Muscle of leg (tissue), 11 donors: Measurements from ENCODE around the gene CEND1. TPM values are rescaled to one million over a fixed set of nuclear protein-coding genes. Genes with fewer than 3 reads are reported as not detected.

Experiments
- DNase-seq: peaks from one replicate; pipeline ENCODE4 v3.0.0; 2013
- H3K27ac ChIP-seq: one replicate; pipeline ENCODE4 v1.5.1; 2013; ENCODE audit warnings: mild to moderate bottlenecking, low read length, control low read depth
- H3K27me3 ChIP-seq: one replicate; pipeline ENCODE4 v1.6.1; 2013; ENCODE audit warnings: low read length; ENCODE audit not compliant: control insufficient read depth, insufficient read depth
- H3K36me3 ChIP-seq: one replicate; pipeline ENCODE4 v1.6.1; 2013; ENCODE audit warnings: low read length; ENCODE audit not compliant: control insufficient read depth, insufficient read depth
- H3K4me1 ChIP-seq: one replicate; pipeline ENCODE4 v1.6.1; 2013; ENCODE audit warnings: low read length; ENCODE audit not compliant: control insufficient read depth, insufficient read depth
- H3K4me3 ChIP-seq: one replicate; pipeline ENCODE4 v1.5.1; 2013; ENCODE audit warnings: low read length, control low read depth
- H3K9me3 ChIP-seq: replicated peaks from 2 replicates; pipeline ENCODE4 v1.6.1; 2013; ENCODE audit warnings: low read depth, low read length; ENCODE audit not compliant: control insufficient read depth
- WGBS: methylation state at CpG from one replicate; pipeline ENCODE4 v1.1.5; 2013; ENCODE audit warnings: missing lambda C conversion rate; ENCODE audit not compliant: insufficient coverage; 5-methylcytosine and 5-hydroxymethylcytosine counted together
- polyA plus RNA-seq, 8 donors: library from polyadenylated mRNA; unstranded; fragments of 120-200 nt; gene quantifications; one replicate each; pipeline versions ENCODE4 v1.2.1 to v1.2.3, GENCODE V29; 2013; ENCODE audit warnings: inconsistent platforms in 1 of 8, low replicate concordance in 1 of 8; ENCODE audit not compliant: insufficient read length in 8 of 8, insufficient read depth in 1 of 8
- total RNA-seq: library from RNA; stranded (reverse); fragments of 120-200 nt; gene quantifications from one replicate; pipeline ENCODE4 v1.2.4, GENCODE V29; 2013

The CEND1 gene
- total and polyA plus RNA-seq, 9 donors: 0.04 to 1.5 (median 0.56) TPM

DNA sequence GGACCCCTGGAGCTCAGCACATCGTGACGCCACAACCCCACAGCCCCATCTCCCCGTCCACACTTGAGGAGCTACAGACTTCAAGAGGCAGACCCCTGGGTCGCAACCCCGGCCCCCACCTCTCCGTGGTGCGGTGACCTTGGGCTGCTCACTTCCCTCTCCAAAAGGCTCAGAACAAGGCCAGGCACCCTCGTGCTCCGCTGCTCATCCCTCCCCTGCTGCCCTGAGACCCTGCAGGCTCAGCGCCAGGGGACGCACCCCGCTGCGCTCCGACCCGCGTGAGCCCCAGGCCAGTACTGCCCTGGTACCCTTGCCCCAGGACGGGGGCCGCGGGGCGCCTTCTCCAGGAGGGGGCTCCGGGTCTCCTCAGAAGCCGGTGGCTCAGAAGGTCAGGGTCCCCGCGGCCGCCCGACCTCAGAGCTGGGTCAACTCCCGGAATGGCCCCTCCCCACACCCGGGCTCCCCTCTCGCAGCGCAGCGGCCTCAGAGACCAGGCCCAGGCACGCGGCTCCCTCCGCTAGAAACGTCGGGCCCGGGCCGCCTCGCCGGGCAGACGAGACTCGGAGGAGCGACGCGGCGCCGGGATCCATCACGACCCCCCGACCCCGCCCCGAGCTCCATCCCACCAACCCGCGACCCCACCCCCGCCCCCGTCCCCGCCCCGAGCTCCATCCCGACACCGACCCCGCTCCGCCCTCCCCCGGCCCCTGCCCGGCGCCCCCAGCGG lies 13.2 kb downstream of the CEND1 start:
- Histone ChIP-seq H3K27ac (peak overlapping the region; percentile 9), H3K9me3 (no peaks in the 10 kb centered on the region), H3K4me1 (peaks cover 23% of the 10 kb centered on the region), H3K27me3 (no peaks in the 10 kb centered on the region), H3K4me3 (peak overlapping the region; percentile 78), H3K36me3 (peaks cover 47% of the 10 kb centered on the region)
- peak; percentile 55 for DNase-seq
- WGBS: 0% methylated on average over 41 of the region's 65 CpGs

DNA sequence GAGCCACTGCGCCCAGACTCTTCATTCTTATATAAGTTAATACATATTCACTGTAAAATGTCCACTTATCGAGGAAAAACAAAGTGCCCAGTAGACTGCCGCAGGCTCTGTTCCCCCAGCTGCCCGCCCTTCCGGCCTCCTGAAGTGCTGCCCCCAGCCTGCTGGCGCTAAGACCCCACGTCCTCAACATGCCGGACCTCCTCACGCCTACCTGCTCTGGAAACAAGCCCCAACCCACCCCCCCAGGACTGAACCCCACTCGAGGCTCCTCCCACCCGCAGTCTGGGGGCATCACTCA lies 13.7 kb downstream of the CEND1 start:
- 21% methylated on average over 9 of the region's 11 CpGs for WGBS
- H3K27ac ChIP-seq: no peak overlapping the region

DNA sequence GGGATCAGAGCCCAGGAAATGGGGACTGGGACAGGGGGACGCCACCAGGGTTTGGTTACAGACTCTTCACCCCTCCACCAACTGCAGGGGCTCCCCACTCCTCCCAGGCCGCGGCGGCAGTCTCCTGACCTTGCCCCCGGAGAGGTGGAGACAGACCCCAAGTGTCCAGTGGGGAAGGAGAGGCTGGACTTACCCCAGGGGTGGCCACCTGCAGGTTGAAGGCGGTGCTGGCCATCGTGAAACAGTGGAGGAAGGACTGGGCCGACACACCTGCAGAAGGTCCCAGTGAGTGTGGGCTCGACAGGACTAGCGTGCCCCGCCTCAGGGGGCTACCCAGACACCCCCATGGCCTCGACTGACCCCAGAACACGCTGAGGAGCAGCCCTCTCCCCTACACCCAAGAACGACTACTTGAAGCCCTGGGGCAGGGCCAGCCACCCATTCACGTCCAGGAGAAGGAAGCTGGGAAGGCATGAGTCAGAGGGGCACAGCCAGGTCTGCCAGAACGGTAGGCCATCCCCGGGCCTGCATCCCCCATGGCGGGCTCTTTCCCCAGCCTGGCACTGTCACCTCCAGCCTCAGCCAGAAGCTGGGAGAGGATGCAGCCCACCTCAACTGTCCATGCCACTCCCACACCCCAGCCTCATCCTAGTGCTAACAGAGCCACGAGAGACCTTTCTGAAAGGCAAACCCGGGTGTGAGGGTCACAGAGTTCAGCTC lies 14.9 kb downstream of the CEND1 start:
- peaks cover 23% of the 10 kb centered on the region for H3K4me1 ChIP-seq
- H3K27ac ChIP-seq: no peak overlapping the region
- 68% methylated on average over 10 of the region's 20 CpGs for WGBS
- no peaks in the 10 kb centered on the region for H3K27me3 ChIP-seq
- no peaks in the 10 kb centered on the region for H3K9me3 ChIP-seq
- peak; percentile 9 for DNase-seq
- no peak overlapping the region for H3K4me3 ChIP-seq
- H3K36me3 ChIP-seq: peaks cover 58% of the 10 kb centered on the region

More for the DNA sequence above, 13.7 kb downstream of the CEND1 start:
- no peaks in the 10 kb centered on the region for H3K27me3 ChIP-seq
- no peaks in the 10 kb centered on the region for H3K9me3 ChIP-seq
- DNase-seq: no peak
- peaks cover 53% of the 10 kb centered on the region for H3K36me3 ChIP-seq
- H3K4me3 ChIP-seq: peak overlapping the region; percentile 78
- peaks cover 23% of the 10 kb centered on the region for H3K4me1 ChIP-seq

DNA sequence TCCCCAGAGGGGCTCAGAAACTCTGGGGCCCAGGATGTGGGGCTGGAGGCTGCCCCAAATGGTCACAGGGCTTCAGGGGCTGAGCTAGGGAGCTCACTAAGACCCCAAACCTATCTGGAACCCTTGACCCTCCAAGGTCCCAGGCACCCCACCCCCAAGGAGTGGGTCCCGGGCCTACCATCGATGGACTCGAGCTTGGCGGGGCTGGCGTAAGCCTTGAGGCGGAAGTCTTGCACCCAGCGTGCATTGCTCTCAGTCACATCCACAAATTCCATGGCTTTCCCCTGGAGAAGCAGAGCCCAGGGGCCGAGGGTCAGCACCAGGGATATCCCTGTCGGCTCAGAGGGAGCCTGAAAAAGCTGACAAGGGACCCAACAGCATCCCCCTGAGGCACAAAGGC lies 16.1 kb downstream of the CEND1 start:
- no peaks in the 10 kb centered on the region for H3K27me3 ChIP-seq
- H3K36me3 ChIP-seq: peaks cover 54% of the 10 kb centered on the region
- H3K4me3 ChIP-seq: no peak overlapping the region
- H3K27ac ChIP-seq: no peak overlapping the region
- no peaks in the 10 kb centered on the region for H3K9me3 ChIP-seq
- DNase-seq: no peak
- WGBS: 87% methylated on average over 8 of the region's 9 CpGs
- H3K4me1 ChIP-seq: peaks cover 23% of the 10 kb centered on the region

DNA sequence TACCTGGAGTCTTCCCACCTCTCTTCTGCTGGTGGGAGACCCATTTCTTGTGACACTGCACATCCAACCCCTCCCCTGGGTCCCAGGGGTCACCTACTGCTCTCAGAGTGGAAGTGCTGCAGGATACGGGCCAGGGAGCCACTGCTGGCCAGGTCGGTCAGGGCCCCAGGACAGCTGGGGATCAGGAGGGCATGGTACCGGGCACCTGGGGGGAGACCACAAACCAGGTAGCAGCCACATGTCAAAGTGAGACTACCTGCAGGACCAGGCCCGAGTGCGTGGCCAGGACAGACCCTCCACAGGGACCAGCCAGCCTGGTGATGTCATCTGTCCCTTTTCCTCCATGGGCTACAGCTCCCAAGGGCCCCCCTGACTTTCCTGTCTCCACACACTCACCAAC lies 16.5 kb downstream of the CEND1 start:
- DNase-seq: no peak
- peaks cover 54% of the 10 kb centered on the region for H3K36me3 ChIP-seq
- peaks cover 22% of the 10 kb centered on the region for H3K4me1 ChIP-seq
- no peaks in the 10 kb centered on the region for H3K27me3 ChIP-seq
- 85% methylated on average over 5 of the region's 5 CpGs for WGBS
- no peak overlapping the region for H3K27ac ChIP-seq
- no peaks in the 10 kb centered on the region for H3K9me3 ChIP-seq
- H3K4me3 ChIP-seq: no peak overlapping the region

DNA sequence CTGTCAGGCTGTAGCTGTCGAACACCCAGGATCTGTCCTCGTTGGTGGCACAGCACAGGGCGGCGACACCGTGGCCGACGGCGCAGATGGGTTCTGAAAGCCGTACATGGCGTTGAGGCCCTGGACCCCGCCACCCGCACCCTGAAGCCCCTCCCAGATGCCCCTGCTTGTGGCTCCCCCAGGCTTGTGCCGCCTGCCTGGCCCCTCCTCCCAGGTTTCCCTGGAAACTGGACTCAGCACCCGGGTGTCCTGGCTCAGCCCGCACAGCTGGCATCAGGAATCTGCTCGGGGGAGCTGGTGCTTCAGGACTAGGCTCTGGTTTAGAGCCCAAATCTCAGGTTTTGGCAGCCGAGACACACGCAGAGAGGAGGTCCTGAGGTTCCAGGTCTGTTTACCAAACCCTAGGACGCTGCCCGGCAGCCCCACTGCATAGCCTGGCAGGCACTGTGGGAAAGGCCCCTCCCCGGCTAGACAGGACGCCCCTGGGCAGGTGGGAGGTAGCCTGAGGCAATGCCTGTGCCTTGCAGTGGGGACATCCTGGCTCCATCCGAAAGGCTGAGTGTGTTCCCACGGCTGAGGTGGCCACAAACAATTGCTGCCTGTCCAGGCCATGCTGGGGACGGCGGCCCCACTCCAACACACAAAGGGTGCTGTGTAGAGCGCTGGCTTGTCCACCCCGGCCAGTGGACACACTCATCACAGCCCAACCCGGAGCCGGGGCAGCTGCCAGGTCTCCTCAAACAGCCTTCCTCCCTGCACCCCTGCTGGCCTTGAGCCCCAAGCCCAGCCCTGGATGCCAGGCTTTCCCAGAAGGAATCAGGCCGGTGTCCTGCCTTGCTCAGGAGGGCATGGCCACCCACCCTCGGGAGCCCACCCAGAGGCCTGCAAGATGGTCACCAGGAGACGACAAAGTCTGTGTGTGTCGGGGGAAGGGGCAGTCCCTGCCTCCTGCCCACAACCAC lies 17.2 kb downstream of the CEND1 start:
- Histone ChIP-seq H3K9me3 (no peaks in the 10 kb centered on the region), H3K36me3 (peaks cover 54% of the 10 kb centered on the region), H3K27ac (no peak overlapping the region), H3K27me3 (no peaks in the 10 kb centered on the region), H3K4me3 (no peak overlapping the region), H3K4me1 (peaks cover 17% of the 10 kb centered on the region)
- no peak for DNase-seq
- WGBS: 72% methylated on average over 34 of the region's 34 CpGs

DNA sequence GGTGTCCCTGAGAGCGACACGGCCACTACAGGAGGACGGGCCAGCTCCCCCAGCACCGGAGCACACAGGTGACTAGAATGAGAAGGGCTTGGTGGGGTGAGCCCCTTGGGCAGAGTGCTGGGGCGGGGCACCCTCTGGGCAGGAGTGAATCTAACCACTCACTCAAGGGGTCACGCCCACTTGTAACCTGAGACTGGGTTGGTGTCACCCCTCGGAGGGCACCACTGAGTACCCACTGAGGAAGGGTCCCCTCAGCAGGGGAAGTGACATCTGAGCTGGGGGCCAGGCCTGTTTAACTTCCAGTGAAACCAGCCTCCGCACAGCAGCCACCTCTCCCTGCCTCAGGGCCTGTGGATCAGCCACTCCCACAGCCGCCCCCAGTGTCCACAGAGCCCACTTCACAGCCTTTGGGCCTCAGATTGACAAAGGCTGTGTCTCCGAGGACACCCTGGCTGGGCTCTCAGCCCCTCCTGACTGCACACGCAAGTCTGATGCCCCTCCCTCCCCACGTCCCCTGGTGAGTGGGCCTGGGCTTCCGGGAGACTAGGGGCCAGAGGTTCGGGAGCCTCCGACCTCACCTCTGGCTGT lies 18.2 kb downstream of the CEND1 start:
- H3K27me3 ChIP-seq: no peaks in the 10 kb centered on the region
- no peak overlapping the region for H3K27ac ChIP-seq
- H3K4me3 ChIP-seq: no peak overlapping the region
- peaks cover 16% of the 10 kb centered on the region for H3K4me1 ChIP-seq
- peaks cover 63% of the 10 kb centered on the region for H3K36me3 ChIP-seq
- no peaks in the 10 kb centered on the region for H3K9me3 ChIP-seq
- DNase-seq: no peak
- 79% methylated on average over 8 of the region's 15 CpGs for WGBS

DNA sequence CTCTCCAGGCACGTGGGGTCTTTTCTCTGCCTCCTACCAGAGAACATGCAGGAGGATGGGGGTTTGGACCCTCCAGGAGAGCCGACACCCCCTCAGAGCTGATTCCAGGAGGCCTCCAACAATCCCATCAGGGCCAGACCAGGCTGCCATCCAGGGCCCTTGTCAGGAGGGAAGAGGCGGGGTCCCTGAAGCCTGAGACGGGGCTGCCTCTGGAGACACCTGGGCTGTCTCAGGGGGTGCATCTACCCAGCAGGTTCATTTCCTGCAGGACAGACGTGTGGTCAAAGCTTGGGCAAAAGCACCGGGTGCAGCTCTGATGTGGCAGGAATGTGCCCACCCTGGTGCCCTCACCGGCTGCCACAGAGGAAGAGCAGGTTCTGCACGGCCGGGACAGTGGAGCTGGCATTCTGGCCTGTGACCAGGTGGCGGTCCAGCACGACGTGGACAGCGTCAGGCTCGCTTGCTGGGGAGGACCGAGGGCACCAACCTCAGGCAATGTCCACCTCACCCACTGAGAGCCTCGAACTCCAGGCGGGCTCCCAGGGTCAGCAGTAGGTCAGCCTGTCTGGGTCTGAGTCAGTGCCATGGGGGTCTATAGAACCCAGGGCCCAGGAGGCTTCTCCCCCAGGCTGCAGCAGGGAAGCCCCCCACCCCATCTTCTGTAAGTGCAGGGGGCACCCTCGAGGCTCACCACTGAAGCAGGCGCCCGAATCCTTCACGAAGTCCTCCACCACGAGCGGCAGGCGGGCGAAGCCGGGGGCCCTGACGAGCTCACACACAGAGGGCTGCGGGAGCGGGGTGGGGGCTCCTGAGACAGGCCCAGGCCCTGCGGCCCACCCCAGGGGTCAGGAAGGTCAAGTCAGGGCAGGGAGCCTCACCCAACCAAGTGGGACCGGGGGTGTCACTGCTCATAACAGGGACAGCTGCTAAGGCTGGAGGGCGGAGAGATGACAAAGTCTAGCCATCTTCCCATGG lies 19.0 kb downstream of the CEND1 start:
- WGBS: 89% methylated on average over 28 of the region's 32 CpGs
- Histone ChIP-seq H3K4me1 (peaks cover 9% of the 10 kb centered on the region), H3K36me3 (peaks cover 71% of the 10 kb centered on the region)

More for the DNA sequence above, 19.0 kb downstream of the CEND1 start:
- no peaks in the 10 kb centered on the region for H3K9me3 ChIP-seq
- DNase-seq: no peak
- no peaks in the 10 kb centered on the region for H3K27me3 ChIP-seq
- H3K27ac ChIP-seq: no peak overlapping the region
- no peak overlapping the region for H3K4me3 ChIP-seq
